ENCODE measurements around the gene TMEM179.

TMEM179 gene

GRCh38 chr14:104639885-104640548 is 35.4 kb upstream of the TMEM179 start:
- TF ChIP-seq FOXP2 (optimal IDR thresholded peaks at IDR 0.05; ENCODE audit: borderline replicate concordance, extremely low read depth, extremely low read length, insufficient read depth), result peak; percentile 79
- no peak for TF ChIP-seq SIN3A (IDR thresholded peaks at IDR 0.05; ENCODE audit: borderline replicate concordance, insufficient read depth, low read length)

- TF ChIP-seq FOXP2 (optimal IDR thresholded peaks at IDR 0.05; ENCODE audit: borderline replicate concordance, extremely low read depth, extremely low read length, insufficient read depth), result no peak
- no peak for TF ChIP-seq TAF1 (IDR thresholded peaks at IDR 0.05; ENCODE audit: borderline replicate concordance, insufficient read depth, low read length)
- TF ChIP-seq SIN3A (IDR thresholded peaks at IDR 0.05; ENCODE audit: borderline replicate concordance, insufficient read depth, low read length), result no peak
- TF ChIP-seq REST (IDR thresholded peaks at IDR 0.05; ENCODE audit: insufficient read depth in 1 of 2, low read depth in 2 of 2, low read length in 2 of 2), result no peak
Observed at GRCh38 chr14:104639471-104639870, 34.9 kb upstream of the TMEM179 start.

GRCh38 chr14:104638927-104639450 is 34.4 kb upstream of the TMEM179 start:
- TF ChIP-seq TAF1 (IDR thresholded peaks at IDR 0.05; ENCODE audit: borderline replicate concordance, insufficient read depth, low read length) (no peak), SIN3A (IDR thresholded peaks at IDR 0.05; ENCODE audit: borderline replicate concordance, insufficient read depth, low read length) (no peak), POLR2AphosphoS5 (IDR thresholded peaks at IDR 0.05; ENCODE audit: low read depth, low read length) (no peak), FOXP2 (optimal IDR thresholded peaks at IDR 0.05; ENCODE audit: borderline replicate concordance, extremely low read depth, extremely low read length, insufficient read depth) (no peak), REST (IDR thresholded peaks at IDR 0.05; ENCODE audit: insufficient read depth in 1 of 2, low read depth in 2 of 2, low read length in 2 of 2) (no peak)

GRCh38 chr14:104638190-104638589 is 33.6 kb upstream of the TMEM179 start:
- TF ChIP-seq TAF1 (IDR thresholded peaks at IDR 0.05; ENCODE audit: borderline replicate concordance, insufficient read depth, low read length), result no peak
- no peak for TF ChIP-seq POLR2AphosphoS5 (IDR thresholded peaks at IDR 0.05; ENCODE audit: low read depth, low read length)
- no peak for TF ChIP-seq FOXP2 (optimal IDR thresholded peaks at IDR 0.05; ENCODE audit: borderline replicate concordance, extremely low read depth, extremely low read length, insufficient read depth)
- no peak for TF ChIP-seq SIN3A (IDR thresholded peaks at IDR 0.05; ENCODE audit: borderline replicate concordance, insufficient read depth, low read length)
- TF ChIP-seq REST (IDR thresholded peaks at IDR 0.05; ENCODE audit: insufficient read depth in 1 of 2, low read depth in 2 of 2, low read length in 2 of 2), result no peak

- TF ChIP-seq SIN3A (IDR thresholded peaks at IDR 0.05; ENCODE audit: borderline replicate concordance, insufficient read depth, low read length) (no peak), REST (IDR thresholded peaks at IDR 0.05; ENCODE audit: insufficient read depth in 1 of 2, low read depth in 2 of 2, low read length in 2 of 2) (no peak), TAF1 (IDR thresholded peaks at IDR 0.05; ENCODE audit: borderline replicate concordance, insufficient read depth, low read length) (no peak), POLR2AphosphoS5 (IDR thresholded peaks at IDR 0.05; ENCODE audit: low read depth, low read length) (no peak), FOXP2 (optimal IDR thresholded peaks at IDR 0.05; ENCODE audit: borderline replicate concordance, extremely low read depth, extremely low read length, insufficient read depth) (no peak)
Observed at GRCh38 chr14:104637546-104638003, 33.0 kb upstream of the TMEM179 start.
